CD4-positive, alpha-beta T cell treated with Interleukin-15 for 4 hours (primary cell): ENCODE data around the gene CST4.
"Not testable (repeated sequence)": the region's sequence is repeated elsewhere in the genome, so short reads cannot be mapped to it uniquely, and the experiment has no call there.

Source experiments
- DNase-seq: peaks from one replicate; pipeline ENCODE4 v3.0.0-alpha.2; 2020; ENCODE audit warnings: low spot score

The CST4 gene, protein sequence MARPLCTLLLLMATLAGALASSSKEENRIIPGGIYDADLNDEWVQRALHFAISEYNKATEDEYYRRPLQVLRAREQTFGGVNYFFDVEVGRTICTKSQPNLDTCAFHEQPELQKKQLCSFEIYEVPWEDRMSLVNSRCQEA

DNA sequence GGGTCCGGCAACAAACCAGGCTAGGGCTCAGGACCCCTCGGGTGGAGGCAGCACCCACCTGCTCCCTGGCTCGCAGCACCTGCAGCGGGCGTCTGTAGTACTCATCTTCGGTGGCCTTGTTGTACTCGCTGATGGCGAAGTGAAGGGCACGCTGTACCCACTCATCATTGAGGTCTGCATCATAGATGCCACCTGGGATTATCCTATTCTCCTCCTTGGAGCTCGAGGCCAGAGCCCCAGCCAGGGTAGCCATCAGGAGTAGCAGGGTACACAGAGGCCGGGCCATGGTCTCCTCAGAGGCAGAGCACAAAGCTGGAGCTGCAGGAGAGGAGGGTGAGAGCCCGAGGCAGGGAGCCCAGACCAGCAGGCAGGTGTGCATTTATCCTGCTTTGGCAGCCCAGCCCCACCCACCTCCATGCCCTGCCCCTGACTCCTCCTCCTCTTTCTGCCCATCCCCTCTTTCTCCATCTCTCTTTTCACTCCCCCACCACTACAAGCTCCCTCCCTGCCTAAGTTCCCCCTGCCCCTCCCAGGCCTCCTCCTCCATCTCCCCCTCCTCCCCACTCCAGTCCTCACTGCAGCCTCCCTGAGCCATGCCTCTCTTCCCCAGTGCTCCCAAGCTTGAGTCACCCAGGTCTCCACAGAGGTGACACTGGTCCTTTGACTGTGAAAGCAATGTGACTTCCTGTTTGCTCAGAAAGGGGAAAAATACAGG, at the start of gene CST4:
TSS of gene CST4 (minus strand) at position 355 of the 715 bp plus-strand sequence. CDS start at position 286, 69 bp downstream.
- not testable (repeated sequence) for DNase-seq

DNA sequence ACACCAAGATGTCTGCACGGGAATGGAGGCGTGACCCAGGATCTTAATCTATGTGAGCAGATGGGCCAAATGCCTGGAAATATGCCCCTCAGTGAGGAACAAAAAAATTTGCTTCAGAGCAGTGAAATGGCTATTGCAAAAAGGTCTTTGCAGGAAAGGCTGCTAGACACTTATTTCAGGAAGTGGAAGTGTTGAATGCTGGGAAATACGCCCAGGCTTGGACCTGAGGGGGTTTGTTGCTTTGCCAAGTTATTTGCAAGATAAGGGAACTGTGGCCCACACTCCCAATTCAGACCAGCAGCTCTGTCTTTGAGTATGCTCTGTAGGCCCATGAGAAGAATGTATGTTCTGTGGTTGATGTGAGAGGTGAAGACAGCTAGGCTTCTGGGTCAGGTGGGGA, 46.6 kb upstream of the CST4 start:
- DNase-seq, result not testable (repeated sequence)

DNA sequence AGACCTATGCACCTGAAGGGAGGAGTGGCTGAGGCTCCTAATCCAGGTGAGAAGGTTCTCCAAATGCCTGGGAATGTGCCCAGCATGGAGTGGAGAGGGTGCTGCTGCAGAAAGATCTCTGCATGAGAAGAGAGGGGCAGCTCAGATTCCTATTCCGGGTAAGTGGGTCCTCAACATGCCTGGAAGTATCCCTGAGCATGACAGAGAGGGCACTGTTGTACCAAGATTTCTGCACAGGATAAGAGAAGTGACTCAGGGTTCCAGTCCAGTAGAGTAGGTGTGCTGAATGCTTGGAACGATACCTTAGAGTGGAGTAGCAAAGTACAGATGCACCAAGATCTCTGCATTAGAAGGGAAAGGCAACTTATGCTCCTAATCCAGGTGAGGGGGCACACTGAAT, 46.1 kb upstream of the CST4 start:
- not testable (repeated sequence) for DNase-seq

DNA sequence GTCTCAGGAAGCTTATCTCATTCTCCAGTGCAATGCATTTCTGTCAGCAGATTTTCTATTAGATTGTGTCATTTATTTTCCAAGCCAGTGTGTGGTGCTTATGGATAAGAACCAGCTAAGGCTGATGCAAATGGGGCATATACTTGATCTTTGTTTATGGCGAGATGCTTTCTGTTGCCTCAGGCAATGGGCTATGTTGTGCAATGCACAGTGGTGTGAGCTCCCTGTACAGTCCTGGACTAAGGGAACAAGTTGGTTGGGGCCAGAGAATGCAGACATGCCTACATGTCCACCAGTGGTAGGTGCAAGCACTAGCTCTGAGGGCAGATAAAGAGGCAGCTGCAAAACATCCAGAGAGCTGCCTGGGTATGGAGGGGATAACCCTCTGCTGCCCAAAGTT, 45.6 kb upstream of the CST4 start:
- DNase-seq, result not testable (repeated sequence)

DNA sequence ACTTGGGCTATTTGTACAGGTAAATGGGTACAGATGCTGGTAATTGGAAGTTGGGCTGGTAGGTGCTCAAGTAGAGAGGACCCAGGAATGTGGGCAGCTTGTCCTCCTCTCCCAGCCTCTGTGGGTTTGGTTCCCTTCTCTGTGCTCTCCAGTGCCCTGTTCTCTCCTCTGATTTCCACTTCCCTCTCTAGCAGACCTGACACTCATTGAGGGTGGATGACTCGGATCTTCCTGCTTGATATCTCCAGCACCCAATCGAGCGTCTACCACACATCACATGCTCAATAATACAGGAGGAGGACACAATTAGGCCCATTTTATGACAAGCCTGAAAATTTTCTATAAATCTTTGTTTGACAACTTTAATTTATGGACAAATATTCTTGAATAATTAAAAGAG, 38.2 kb upstream of the CST4 start:
- no peak for DNase-seq

DNA sequence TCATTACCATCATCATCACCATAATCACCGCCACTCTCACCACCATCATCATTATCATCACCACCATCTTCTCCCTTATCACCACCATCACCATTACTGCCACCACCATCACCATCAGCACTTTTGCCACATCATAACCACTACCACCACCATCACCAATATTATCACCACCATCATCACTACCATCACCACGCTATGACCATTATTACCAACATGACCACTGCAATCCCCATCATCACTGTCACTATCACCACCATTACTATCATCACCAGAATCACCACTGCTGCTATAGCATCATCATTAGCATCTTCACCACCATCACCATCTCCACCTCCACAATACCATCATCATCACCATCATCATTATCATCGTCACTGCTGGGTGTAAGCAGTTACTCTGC, 36.3 kb upstream of the CST4 start:
- no peak for DNase-seq

DNA sequence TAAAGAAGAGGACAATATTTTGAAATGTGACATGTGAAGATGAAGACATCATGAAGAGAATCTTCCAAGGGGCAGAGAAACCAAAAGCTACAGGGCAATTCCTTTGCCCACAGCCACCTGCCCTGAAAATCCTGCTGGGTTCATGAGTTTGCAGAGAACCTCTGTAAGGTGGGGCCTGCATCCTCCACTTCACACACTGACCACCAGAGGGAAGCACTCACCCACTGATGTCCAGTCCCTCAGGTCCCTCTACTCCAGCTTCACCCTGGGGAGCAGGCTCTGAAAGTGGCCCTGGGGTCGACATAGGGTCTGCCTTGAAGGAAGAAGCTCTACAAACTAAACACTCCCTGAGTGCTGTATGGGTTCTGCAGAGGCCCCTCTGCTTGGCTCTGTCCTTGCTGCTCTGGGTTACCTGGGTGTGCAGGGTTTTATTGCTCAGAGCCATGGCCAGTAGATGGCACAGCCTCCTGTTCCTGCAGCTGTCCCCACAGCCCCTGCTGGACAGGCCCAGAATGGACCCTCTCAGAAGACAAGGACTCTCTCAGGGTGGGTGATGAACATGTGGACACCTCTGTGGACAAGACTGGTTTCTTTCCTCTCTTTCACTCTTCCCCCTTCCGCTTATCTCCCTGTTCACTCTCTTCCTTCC, 34.9 kb upstream of the CST4 start:
- DNase-seq, result peak; percentile 14

DNA sequence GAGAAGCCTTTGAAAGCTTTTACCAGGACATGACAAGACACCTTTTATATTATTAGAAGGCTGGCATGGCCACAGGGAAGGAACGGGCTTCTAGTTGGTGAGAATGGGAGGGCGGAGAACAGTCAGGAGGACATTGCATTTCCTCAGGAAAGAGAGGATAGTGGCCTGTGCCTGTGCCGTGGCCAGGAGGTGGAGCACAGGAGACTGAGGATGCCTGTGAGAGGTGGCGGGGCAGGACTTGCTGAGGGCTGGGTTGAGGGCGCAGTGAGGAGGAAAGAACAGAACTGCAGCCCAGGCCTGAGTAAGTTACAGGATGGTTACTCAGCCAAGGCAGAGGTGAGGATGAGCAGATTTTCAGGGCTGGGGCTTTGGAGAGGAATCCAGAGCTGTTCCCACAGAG, 34.0 kb upstream of the CST4 start:
- not testable (repeated sequence) for DNase-seq

DNA sequence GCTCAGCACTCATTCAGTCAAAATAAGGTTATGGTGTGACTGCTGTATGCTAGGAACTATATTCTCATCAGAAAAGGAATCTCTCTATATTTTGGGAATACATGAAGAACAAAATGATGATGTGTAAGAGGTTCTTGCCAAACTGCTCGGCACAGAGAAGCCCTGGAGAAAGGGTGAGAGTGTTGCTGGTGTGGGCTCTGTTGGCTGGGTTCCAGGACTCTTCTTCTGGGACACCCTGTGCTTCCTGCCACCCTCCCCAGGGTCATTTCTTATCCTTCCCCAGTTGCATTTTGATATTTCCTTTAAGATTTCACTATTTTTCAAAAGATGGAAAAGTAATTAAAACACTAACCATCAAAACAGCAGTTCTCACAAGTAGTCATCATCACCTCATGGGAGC, 33.1 kb upstream of the CST4 start:
- no peak for DNase-seq

DNA sequence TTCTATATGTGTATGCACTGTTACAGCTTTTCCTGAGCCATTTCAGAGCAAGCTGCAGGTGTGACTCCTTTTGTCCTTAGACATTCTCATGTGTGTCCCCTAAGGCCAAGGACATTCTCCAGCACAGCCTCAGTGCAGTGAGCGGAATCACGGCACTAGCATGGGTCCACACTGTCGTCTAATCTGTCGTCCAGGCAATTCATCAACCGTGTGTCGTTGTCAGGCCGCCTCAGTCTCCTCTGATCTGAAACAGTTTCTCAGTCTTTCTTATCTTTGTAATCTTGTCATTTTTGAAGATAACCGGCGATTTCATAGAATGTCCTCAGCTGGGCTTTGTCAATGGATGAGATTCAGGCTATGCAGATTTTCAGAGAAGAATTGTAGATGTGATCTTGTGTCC, 30.5 kb upstream of the CST4 start:
- not testable (repeated sequence) for DNase-seq

DNA sequence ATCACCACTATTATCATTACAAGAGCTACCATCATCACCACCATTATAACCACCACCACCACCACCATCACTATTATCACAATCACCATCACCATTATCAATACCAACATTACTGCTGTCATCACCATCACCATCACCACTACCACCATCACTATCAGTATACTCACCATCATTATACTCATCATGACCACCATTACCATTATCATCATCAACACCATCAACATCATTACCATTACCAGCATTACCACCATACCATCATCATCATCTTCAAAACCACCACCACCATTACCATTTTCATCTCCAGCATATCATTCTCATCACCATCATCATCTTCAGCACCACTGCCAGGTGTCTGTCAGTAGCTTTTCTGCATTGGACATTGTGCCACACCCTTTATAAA, 22.9 kb upstream of the CST4 start:
- not testable (repeated sequence) for DNase-seq

DNA sequence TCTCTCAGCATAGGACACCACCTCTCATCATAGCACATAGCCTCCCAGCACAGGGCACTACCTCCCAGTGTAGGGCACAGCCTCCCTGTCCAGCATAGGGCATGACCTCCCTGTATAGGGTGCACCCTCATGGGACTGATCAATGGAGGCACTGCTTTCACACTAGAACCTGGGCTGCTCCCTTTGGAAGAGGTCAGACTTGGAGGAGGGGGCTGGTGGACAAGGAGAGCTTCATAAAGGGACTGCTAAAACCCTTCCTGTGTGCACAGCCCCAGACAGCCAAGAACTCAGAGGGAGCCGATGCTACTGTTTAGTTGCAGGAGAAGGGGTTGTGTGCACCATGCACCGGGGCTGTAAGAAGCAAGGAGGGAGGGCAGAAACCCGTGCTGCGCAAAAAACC, 21.9 kb upstream of the CST4 start:
- no peak for DNase-seq

DNA sequence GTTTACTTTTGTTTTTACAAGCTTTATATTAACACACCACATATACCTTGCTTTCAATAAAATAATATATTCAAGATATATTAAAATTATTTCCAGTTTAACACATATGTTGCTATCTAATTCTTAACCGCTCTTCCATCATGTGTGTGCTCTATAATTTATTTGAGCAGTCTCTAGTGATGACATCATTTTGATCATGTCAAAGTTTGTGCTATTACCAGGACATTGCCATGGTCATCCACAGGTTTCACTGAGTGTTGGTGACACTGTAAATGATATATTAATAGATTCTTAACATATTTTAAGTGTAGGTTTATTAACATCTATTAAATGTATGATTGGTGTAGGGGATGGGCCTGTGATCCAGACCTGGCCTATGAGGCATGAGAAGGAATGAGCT, 17.1 kb upstream of the CST4 start:
- DNase-seq, result no peak

DNA sequence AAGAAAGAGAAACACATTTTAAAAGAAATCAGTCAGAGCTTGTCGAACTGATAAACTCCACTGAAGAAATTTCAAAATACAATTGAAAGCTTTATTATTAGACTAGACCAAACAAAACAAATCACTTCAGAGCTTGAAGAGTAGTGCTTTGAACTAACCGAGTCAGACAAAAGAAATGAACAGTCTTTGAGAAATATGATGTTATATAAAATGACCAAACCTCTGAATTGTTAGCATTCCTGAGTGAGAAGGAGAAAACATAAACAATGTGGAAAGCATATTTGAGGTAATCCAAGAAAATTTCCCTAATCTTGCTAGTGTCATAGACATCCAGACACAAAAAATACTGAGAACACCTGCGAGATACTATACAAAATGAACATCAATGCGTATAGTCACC, 13.2 kb upstream of the CST4 start:
- no peak for DNase-seq

DNA sequence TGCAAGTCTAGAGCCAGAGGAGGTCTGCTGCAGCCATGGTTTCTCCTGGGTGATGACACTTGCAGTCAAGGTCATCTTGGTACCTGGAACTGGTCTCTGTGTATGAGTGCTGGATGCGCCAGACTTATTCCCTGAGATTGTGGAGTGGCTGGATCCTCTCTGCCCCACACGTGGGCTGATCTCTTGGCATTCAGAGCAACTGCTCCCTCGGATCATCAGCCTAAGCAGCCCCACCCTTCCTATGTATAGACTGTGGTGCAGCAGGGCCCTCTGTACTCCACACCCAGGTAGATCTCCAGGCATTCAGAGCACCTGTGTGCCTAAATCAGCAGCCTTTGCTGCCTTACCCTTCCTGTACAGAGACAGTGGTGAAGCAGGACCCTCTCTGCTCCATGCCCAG, 12.1 kb upstream of the CST4 start:
- DNase-seq, result no peak

DNA sequence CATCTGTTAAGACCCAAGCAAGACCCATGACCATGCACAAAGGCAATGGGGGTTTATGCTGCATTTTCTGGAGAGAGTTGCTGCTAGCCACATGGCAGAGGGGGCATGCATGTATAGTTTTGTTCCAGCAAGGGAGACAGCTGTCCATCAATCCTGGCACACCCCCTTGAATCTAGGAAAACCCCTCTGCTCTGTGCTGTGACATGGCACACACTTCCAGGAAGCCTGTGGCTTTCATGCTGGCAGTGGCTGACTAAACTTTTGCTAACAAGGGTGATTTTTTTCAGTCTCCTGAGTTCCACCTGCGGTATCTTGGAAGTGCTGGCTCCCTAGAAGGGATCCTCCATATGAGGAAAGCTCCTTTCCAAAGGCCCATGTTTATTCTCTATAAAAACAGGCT, 9.1 kb upstream of the CST4 start:
- no peak for DNase-seq

DNA sequence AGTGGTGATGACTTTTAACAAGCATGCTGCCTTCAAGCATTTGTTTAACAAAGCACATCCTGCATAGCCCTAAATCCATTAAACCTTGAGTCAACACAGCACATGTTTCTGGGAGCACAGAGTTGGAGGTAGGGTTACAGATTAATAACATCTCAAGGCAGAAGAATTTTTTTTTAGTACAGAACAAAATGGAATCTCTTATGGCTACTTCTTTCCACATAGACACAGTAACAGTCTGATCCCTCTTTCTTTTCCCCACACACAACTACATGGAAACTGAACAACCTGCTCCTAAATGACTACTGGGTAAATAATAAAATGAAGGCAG, 6.2 kb upstream of the CST4 start:
- not testable (repeated sequence) for DNase-seq

DNA sequence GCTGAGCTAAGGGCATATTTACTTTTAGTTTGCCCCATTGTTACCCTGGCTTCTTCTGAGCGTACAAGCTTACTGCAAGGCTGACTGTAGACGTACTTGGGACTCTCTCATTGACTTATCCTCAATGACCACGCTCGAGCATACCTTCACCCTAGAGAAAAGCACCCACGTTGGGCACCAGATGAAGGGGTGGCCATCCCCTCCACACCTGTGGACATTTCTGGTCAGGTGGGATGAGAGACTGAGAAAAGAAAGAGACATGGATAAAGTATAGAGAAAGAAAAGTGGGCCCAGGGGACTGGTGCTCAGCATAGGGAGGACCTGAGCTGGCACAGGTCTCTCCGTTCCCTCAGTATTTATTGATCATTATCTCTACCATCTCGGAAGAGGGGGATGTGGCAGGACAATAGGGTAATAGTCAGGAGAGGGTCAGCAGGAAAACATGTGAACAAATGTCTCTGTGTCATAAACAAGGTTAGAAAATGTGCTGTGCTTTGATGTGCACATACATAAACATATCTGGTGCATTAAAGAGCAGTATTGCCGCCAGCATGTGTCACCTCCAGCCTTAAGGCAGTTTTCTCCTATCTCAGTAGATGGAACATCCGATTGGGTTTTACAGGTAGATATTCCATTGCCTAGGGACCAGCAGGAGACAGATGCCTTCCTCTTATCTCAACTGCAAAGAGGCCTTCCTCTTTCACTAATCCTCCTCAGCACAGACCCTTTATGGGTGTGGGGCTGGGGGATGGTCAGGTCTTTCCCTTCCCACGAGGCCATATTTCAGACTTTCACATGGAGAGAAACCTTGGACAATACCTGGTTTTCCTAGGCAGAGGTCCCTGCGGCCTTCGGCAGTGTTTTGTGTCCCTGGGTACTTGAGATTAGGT, 5.6 kb upstream of the CST4 start:
- not testable (repeated sequence) for DNase-seq

DNA sequence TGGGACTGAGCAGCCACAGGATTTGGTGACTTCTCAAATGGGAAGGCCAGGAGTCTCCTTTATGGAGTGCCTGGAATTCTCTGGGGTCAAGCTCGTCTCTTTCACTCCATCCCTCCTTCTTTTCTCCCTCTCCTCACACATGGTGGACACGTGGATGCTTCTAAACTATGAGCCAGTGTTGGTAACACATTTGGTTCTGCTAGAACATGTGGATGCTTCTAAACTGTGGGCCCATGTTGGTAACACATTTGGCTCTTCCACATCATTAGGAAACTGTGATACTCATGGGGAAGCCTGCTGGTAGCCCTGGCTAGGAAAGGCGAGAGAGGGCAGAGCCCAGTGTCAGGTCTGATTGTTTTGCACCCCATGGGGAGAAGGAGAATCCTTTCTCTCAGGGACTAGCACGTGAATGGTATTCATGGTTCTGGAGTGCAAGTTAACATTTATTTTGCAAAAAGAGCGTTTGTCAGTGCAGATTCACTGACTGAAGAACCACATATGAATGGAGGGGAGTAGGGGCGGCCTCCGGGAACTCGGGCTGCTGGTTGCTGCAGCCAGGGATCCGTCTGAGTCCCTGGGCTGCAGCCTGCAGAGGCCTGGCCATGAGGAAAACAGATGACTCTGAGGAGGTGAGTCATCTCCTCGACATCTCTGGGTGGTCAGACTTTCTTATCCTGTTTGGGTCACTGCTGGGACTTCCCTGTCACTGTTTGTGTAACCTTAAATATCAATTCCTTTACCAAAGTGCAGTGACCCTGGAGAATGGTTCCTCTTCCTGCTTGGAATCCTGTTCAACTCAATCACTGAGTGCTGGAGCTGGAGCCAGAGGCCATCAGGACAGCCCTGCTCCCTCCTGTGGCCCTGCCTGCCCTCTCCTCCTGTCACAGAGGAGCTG, 4.1 kb upstream of the CST4 start:
- DNase-seq, result not testable (repeated sequence)

DNA sequence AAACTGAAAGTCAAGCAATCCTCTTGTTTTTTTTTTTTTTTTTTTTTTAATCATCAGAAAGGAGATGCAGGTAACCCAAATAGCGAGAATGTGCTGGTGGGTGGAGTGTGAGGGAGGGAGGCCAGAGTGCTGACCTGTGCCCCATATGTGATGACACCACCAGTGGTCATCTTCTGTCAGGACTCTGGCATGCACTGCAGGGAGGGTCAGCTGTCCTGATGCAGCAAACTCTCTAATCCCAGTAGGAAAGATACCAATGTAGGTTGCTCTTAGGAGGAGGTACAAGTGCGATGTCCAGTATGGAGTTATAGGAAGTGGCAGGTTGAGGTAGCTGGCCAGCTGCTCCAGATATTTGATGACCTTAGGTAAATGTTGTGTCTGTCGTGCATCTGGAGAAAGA, 2.8 kb upstream of the CST4 start:
- DNase-seq, result no peak

DNA sequence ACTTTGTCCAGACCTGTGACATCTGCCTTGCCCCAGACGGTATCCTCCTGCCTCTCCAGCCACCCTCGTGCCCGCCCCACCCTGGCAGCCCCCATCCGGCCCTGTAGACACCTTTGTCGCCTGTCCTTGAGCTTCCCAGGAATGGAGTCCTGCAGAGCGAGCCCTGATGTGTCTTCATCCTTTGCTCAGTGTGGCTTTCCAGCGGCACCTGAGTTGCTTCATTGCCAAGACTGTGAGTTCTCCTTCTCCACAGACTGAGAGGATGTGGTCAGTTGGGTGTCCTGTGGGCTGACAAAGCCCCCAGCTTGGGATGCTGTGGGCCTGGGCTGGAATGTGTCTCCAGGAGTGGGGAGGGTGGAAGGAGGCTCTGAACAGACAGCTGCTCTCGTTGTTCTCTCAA, 1.7 kb upstream of the CST4 start:
- no peak for DNase-seq

DNA sequence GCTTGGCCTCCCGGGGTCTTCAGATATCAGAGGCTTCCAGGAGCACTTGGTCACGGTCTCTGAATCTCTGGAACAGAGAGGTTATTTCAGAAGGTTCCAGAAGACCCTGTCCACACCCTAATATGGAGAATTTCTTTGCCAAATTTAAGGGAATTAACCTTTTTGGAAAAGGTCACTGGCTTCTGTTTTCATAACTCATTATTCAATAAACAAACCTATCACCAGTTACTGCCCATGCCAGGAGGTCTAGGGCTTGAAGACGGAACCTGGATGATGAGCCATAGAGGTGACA, 507 bp upstream of the CST4 start:
- DNase-seq, result no peak
